NK-92 treated with Interleukin-12 subunit alpha and Interleukin-12 subunit beta, amount 100 ng/mL, for 24 hours (cell line): ENCODE data around the gene TRIM7.
"Not testable (repeated sequence)": the region's sequence is repeated elsewhere in the genome, so short reads cannot be mapped to it uniquely, and the experiment has no call there.

Source experiments
- DNase-seq: peaks from one replicate; lab custom pipeline; 2025; lab: John Stamatoyannopoulos, UW

TRIM7 gene

GRCh38 chr5:181193656-181194055 lies 11.3 kb downstream of the TRIM7 start:
- DNase-seq = no peak

DNA sequence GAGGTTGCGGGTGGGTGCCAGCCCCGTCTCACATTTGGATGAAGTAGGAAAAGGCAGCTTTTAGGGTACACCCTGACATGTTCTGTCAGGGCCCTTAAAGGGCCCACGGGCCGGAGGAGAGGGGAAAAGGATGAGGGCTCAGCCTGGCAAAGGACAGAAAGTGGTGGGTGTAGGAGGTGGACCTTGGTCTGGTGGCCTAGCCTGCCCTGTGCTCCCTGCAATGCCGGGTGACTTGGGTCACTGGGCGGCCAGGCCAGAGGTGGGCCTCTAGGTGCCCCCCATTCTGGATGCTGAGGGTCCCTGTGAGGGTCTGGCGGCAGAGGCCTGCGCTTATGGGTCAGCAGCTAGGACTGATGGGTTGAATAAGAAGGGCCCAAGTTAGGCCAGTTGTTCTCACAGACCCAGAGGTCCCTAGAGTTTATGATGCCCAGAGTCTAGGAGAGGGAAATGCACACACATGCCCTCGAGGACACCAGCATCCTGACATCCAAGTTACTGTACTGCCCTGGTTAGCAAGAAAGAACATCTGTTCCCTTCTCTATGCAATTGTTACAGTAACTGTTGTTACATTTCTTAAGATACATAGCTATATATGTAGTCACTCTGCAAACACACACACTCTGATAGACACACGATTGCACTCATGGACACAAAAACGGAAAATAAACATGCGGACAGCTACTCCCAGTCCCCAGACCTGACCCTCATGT lies 12.5 kb downstream of the TRIM7 start:
- no peak for DNase-seq

DNA sequence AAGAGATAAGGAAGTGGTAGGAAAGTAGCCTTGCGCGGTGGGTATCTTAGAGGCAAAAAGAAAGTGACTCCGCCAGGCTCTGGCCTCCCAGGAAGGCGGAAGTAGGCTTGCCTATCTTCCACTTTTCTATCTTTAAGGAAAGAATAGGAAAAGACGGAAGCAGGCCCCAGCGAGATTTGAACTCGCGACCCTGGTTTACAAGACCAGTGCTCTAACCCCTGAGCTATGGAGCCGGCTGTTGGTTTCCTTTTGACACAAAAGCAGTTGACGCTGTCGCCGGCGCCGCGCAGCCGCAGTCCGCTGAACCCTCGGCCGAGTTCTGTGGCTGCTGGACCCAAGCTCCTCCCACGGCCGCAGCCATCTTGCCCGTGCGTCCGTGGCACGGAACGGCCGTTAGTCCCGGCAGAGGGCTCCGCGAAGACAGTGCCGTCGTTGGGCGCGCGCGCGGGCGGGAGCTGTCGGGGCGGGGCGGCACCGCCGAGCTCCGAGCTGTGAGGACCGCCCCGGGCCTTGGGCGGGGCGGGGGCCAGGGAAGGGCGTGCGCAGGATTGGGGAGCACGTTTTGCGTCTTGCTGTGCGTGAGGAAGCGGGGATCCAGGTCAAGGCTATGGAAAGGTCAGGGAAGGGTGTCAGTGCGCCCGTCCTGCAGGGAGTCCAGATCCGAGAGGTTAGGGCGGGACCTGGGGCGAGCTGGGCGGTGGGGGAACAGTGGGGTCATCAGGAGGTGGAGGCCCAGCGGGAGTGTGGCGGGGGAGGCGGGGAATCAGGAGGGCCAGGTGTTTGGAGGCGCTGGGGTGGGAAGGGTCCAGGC lies 13.3 kb downstream of the TRIM7 start:
- no peak for DNase-seq

GRCh38 chr5:181190711-181191525 lies 14.1 kb downstream of the TRIM7 start:
- DNase-seq = no peak

DNA sequence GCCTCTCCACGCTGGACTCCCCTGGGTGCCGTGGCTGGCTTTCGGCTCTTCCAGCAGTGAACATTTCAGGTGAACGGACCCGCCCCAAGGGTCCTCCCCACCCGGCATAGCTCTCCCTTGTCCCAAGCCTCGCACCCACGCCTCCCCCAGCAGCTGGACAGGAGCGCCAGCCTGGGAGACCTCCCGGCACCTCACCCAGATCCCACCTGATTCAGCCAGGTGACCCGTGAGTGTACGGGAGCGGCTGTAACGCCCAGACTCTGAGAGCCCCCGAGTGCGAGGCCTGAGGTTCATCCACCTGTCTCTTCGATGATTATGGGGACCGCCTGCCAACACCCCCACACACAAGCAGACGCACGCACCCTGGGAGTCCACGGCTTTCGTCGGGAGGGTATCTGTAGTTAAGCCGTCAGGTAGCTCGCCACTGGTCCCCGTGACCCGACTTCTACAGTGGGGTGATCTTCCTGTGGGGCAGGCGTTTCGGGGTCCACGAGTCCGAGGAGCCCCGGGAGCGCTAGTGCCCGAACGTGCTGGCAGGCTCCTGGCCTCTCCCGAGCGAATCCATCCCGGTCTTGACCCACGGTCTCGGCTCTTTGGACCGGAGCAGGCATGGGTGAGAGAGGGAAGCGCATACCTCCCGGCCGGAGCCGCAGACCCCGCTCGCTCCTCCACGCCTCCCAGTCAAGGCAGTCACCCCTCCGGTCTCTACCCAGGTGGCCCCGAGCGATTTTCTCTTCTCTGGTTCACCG lies 14.9 kb downstream of the TRIM7 start:
- DNase-seq = no peak

DNA sequence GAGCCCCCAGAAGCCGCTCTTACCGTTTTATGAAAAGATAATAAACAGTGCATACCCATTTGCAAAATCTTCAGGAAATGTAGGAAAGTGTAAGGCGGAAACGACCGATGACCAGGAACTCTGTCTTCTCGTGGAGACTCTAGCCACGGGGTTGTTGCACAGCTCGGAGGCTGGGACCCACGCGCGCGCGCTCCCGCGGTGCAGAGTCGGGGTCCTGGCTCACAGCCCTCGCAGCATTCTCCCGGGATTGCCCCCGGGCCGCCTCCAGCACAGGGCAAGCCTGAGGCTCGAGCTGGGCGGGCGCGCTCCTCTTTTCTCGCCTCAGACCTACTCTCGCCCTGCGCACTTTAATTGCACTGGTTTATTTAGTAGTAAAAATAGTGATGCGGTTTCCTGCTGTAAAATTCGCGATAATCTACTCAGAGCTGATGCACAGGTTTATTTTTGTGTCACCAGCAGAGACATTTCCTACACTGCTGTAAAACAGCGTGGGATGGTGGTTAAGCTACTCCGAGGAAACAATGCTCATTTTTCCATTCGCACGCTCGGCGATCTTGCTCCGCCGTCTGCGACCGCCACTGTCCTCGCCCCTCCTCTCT lies 15.5 kb downstream of the TRIM7 start:
- no peak for DNase-seq

- no peak for DNase-seq
Observed at GRCh38 chr5:181188700-181189362, 16.2 kb downstream of the TRIM7 start.

GRCh38 chr5:181187500-181188213 lies 17.3 kb downstream of the TRIM7 start:
- no peak for DNase-seq

DNA sequence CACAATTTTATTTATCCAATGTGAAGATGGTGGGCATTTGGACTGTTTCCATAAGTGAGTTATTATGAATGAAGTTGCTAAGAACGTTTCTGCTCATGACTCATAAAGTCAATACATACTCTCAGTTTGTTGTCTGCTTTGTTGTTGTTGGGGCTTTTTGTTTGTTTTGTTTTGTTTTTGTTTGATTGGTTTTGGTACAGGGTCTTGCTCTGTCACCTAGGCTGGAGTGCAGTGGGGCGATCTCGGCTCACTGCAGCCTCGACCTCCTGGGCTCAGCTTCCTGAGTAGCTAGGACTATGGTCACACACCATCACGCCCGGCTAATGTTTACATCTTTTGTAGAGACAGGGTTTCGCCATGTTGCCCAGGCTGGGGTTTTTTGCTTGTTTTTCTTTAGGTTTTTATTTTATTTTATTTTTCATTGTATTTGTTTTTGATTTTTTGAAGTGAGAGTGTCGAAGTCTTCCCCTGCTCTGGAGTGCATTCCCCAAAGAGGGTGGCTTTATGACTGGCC lies 18.0 kb downstream of the TRIM7 start:
- no peak for DNase-seq

DNA sequence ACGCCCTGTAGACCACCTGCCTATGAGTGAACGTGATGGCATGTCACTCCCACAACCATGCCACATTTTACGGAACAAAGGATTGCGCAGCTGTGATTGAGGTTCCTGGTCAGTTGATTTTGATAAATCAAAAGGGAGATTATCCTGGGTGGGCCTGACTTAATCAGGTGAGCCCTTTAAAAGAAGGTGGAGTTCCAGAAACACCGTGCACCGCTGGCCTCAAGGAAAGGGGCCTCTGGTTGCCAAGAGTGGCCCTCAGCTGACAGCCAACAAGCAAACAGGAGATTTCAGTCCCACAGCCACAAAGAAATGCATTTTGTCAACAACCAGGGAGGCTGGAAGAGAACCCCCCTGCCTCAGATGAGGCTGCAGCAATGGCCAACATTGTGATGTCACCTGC lies 19.0 kb downstream of the TRIM7 start:
- DNase-seq = no peak

GRCh38 chr5:181185560-181185959 lies 19.4 kb downstream of the TRIM7 start:
- no peak for DNase-seq

DNA sequence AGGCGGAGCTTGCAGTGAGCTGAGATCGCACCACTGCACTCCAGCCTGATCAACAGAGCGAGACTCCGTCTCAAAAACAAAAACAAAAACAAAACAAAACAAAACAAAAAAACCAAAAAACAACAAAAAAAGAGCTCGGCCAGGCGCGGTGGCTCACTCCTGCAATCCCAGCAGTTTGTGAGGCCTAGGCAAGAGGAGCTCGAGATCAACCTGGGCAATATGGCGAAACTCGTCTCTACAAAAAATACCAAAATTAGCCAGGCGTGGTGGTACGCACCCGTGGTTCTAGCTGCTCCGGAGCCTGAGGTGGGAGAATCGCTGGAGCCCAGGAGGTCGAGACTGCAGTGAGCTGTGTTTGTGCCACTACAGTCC lies 20.2 kb downstream of the TRIM7 start:
- no peak for DNase-seq

- no peak for DNase-seq
Observed at GRCh38 chr5:181182651-181183050, 22.3 kb downstream of the TRIM7 start.

DNA sequence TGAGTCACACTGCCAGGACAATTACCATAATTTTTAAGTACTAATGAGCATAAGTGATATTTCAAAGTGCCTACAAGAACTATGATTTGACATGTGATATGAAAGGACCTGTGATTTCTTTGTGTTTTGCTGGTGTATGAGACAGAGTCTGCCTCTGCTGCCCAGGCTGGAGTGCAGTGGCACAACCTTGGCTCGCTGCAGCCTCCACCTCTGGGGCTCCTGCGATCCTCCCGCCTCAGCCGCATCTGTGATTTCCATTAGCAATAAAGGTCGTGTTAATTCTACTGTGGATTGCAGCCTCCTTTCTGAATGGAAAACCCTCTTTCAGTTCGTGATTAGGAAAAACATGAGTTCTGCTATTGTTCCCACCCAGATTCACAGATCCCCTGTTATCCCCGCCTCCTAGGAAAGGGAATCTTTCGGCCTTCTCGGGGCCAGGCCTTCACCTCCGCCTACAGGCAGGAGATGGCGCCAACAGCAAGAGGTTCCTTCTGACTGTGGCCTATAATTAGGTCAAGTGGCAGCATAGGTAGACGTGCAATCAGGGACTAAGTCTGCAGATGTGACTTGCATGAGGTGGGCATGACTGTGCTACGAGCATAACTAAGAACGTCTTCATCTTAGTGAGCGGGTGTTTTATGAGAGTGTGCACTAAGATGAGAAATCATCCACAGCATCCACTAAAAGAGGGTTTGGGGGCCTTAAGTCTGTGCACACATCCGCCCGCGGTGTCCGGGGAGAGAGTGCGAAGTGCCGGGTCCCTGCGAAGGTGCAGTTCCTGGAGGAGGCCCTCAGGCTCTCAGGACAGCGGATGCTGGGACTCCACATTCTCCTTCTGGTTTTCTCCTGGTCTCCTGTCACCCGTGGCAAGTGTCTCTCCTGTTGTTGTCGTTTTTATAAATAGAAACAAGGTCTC lies 23.1 kb downstream of the TRIM7 start:
- DNase-seq = no peak

DNA sequence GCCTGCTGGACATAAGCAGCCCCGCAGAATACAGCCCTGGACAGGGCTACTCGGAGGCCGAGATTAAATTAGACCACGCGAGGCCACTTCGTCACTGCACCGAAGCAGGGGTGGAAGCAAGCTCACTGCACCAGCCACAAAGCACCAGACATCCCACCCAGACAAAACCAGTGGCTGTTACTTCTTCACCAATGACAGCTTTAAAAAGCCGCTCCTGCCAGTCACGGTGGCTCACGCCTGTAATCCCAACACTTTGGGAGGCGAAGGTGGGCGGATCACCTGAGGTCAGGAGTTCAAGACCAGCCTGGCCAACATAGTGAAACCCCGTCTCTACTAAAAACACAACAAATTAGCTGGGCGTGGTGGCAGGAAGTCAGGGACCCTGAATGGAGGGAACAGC lies 27.4 kb downstream of the TRIM7 start:
- DNase-seq = not testable (repeated sequence)

- no peak for DNase-seq
Observed at GRCh38 chr5:181176254-181176952, 28.6 kb downstream of the TRIM7 start.

DNA sequence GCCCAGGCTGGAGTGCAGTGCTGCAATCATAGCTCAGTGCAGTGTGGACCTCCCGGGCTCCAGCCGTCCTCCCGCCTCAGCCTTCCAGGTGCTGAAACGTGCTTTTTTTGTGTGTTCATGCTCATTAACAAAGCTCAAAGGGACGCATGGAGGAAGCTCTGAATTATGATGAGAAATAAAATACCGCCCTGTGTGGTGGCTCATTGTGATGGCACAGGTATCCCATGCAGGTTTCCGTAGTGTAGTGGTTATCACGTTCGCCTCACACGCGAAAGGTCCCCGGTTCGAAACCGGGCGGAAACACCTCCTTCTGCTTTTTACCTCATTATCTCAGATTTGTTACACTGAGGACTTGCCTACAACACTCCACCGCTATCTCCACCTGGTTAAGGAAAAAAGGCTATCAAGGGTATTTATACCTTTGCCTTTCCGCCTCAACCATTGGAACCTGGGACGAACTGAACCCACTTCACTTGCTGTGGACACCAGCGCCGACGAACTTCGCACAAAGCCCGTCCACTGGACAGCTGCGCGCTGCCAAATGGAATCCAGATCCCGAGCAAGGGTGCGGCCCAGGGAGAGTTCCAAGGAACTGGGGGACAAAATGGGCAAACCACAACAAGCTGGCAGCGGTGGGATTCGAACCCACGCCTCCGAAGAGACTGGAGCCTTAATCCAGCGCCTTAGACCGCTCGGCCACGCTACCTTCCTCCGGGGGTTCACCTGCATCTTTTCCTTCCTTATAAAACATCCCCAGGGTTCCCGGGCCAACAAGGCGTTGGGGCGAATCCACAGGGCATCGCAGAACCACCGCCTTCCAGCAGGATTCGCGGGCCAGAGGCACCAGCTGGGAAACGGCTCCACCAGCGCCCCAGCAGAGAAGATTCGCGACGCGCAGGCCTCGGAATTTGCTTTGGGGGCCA lies 31.3 kb downstream of the TRIM7 start:
- no peak for DNase-seq
